HUDEP-2 (cell line): ENCODE results near the gene PRDX1.

Experiments used
- DNase-seq, 76 experiments: peaks; one replicate each; lab custom pipeline; 2025; ENCODE audit not compliant: unreplicated experiment in 76 of 76; lab: John Stamatoyannopoulos, UW

The PRDX1 gene

DNA sequence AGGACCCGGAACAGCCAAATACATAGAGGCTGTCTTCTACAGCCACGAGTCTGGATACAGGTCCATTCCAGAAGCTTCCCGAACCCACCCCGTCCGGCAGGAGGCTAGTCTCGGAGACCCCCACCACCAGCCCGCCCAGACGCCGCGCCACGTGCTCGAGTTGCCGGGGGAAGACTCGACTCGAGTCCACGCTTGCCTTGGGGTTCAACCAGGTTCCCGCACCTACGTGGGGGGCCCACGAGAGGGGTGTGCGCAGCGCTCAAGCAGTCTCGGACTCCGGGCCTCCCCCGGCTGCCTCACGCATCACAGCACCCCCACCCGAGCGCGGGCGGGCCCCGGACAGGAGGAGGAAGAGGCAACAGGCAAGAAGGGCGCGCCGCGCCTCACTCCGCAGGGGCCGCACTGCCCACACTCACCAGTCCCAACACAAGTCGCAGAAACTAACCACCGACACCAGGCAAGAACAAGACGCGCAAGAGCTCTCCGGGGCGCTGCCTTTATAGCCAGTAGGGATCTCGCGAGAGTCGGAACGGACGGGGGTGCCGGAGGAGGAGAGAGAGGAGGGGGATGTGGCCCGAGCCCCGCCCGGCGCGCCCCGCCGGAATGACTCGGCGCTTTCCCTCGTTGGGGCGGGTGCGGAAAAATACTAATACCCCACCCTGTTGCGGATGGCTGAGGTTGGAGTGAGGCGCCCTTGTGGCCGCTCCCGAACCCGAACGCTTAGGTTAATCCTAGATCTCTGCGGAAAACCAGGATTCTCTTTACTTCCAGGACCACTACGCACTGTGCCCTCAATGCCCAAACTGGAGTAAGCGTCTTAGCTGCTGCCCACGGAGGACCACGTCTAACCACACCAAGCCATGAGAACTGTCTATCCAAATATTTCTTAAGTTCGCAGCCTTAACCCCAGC lies at the start of gene PRDX1:
TSS of gene PRDX1 (minus strand) at position 472 of the 911 bp plus-strand sequence. CDS start 2,841 bp downstream, outside the sequence.
- peak; percentile 47 to 97 (median 91) for DNase-seq

- no peak for DNase-seq
These were observed 48.9 kb upstream of the PRDX1 start for GRCh38 chr1:45570631-45571030.

GRCh38 chr1:45569962-45570581 lies 48.4 kb upstream of the PRDX1 start:
- DNase-seq: peak in 57 of 76 experiments; percentile 10 to 70 (median 34)

GRCh38 chr1:45569571-45569961 lies 47.9 kb upstream of the PRDX1 start:
- no peak for DNase-seq

DNA sequence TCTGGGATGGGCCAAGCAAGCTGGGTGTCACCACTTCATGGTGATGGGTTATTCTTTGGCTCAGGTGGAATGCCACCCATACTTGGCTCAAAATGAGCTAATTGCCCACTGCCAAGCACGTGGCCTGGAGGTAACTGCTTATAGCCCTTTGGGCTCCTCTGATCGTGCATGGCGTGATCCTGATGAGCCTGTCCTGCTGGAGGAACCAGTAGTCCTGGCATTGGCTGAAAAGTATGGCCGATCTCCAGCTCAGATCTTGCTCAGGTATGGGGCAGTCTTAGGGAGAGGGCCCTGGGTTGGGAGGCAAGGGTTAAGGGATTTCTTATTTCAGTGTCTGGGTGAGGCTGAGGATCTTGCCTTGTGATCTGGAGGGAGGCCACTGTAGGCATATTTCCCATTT lies 46.7 kb upstream of the PRDX1 start:
- DNase-seq: no peak

DNA sequence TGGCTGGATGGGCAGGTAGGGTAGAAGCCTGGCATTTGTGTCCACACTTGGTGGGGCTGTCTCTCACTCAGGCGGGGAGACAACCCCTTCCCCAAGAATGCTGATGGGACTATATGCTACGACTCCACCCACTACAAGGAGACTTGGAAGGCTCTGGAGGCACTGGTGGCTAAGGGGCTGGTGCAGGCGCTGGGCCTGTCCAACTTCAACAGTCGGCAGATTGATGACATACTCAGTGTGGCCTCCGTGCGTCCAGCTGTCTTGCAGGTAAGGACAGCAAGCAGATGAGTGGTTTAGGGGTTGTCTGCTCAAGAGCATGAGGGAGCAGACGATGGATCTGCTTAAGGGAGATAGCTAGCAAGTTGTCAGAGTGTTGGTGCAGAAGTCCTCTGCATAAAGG lies 46.2 kb upstream of the PRDX1 start:
- DNase-seq: no peak

GRCh38 chr1:45566722-45567121 lies 45.0 kb upstream of the PRDX1 start:
- DNase-seq: no peak

DNA sequence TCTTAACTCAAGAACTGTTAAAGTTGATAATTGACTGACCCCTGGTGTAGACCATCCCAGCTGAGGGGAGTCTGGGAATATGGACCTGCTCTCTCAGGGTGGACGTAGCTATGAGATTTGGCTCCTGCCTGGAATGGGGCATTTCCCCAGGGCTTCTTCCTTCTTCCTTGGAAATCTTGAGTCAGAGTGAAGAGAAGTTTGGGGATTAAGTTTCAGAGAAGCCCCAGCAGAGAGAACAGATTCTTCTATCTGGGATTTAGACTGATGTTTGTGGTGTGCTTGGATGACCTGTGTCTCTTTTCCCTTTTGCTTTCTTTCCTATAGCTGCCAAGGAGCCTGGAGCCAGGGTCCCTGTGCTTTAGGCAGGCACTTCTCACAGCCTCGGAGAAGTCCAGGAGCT lies 42.2 kb upstream of the PRDX1 start:
- DNase-seq: no peak

DNA sequence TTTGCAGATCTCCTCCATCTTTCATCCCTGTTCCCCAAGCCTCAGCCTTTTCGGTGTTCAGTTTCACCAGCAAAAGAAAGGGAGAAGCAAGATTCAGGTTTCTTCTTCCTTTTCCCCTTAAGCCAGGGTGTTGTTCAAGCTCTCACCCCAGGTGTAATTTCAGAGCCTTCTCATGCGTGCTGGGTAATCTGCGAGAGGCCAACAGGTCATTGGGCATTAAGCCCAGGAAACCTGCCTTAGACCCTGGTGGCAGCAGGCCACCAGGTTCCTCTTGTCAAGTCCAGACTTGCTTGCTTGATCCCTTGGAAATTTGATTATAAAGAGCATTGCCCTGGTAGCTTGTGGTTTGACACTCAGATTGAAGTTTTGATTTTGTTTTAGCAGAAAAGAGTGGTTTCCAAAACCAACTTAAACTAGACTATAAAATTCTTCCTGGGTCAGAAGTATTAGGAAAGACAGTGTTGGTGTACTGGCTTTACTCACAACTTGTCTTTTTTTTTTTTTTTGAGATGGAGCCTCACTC lies 35.8 kb upstream of the PRDX1 start:
- DNase-seq: no peak

- no peak for DNase-seq
These were observed 32.5 kb upstream of the PRDX1 start for GRCh38 chr1:45554198-45554597.

DNA sequence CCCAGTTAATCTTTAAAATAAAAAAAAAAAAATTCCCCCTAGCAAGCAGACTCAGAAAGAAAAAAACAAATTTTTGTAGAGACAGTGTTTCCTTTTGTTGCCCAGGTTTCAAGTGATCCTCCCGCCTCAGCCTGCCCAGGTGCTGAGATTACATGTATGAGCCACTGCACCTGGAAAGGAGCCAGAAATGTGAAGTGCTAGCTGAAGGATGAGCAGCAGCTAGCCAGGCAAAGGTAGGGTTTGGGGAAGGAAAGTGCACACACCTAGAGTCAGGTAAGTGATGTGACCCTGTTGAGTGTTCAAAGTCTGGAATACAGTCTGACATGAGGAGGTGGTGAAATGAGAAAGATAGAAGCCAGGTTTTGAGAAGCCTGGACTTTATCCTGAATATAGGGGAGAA lies 30.6 kb upstream of the PRDX1 start:
- DNase-seq: no peak

GRCh38 chr1:45551684-45552083 lies 30.0 kb upstream of the PRDX1 start:
- no peak for DNase-seq

- DNase-seq: peak; percentile 13 to 89 (median 77)
These were observed 29.0 kb upstream of the PRDX1 start, which contains the start of gene AKR1A1 for GRCh38 chr1:45550401-45551351. Gene AKR1A1 (plus strand): TSS chr1:45550826. CDS start chr1:45561795, 10,969 bp downstream.

- no peak for DNase-seq
These were observed 24.0 kb upstream of the PRDX1 start for GRCh38 chr1:45545553-45546310.

- no peak for DNase-seq
These were observed 23.4 kb upstream of the PRDX1 start for GRCh38 chr1:45545019-45545493.

DNA sequence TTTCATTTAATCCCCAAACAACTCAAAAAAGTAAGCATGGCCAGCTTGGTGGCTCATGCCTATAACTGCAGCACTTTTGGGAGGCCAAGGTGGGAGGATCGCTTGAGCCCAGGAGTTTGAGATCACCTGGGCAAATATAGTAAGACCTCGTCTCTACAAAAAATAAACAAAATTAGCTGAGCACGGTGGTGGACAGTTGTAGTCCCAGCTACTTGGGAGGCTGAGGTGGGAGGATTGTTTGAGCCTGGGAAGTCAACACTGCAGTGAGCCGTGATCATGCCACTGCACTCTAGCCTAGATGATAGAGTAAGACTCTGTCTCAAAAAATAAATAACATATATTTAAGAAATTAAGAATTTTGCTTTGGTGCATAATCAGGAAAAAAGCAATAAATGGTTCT lies 22.8 kb upstream of the PRDX1 start:
- no peak for DNase-seq

- no peak for DNase-seq
These were observed 22.1 kb upstream of the PRDX1 start for GRCh38 chr1:45543581-45544417.

DNA sequence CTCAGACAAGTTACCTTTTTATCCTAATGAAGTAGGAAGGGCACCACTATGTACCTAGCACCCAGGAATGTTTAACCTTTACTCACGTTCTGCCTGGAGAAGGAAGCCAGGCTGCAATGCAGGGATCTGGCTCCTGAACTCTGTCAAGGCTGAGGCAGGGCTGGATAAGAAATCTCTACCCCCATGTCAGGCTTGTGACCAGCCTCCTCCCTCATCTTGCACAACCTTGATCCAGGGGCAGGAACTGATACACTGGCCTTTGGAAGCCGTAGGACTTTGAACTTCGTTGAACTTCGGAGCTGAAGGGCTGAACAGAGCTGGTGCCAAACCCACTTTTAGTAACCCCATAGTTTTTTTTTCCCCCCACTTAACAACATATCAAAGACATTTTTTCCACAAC lies 20.9 kb upstream of the PRDX1 start:
- DNase-seq: no peak

GRCh38 chr1:45541193-45541592 lies 19.5 kb upstream of the PRDX1 start:
- DNase-seq: no peak
